Measurements from ENCODE around the gene NLGN4Y. TPM values are rescaled to one million over a fixed set of nuclear protein-coding genes. Genes with fewer than 3 reads are reported as not detected.

The NLGN4Y gene
- total and polyA plus RNA-seq, 2 of the 13 experiments (the other 11 are each of a cell fraction or from before 2014, with no cell fraction given), result 6.0 to 16.5 TPM

GRCh38 chrY:14850734-14851133 is 326.4 kb downstream of the NLGN4Y start:
- BruUV-seq (replicated peaks), result no TSS peak
- in situ Hi-C loops (cut with HindIII; ENCODE audit: extremely low pct_ligation_motif_present, low pct_unique_long_range_greater_than_20kb), result no loop called here
- Histone ChIP-seq H3K4me1 (ENCODE audit: insufficient read depth, low read length) (no peaks in the 10 kb centered on the region), H3K9ac (ENCODE audit: insufficient read depth, low read depth, low read length) (no peak overlapping the region), H3K9me3 (ENCODE audit: low read length) (no peaks in the 10 kb centered on the region), H3K27ac (ENCODE audit: extremely low read length, insufficient read depth, low read length) (no peak overlapping the region), H3K4me2 (ENCODE audit: low read depth, low read length) (no peak overlapping the region), H4K20me1 (ENCODE audit: insufficient read depth, low read length) (no peaks in the 10 kb centered on the region), H3K27me3 (ENCODE audit: control insufficient read depth in 1 of 2, insufficient read depth in 2 of 2, low read length in 2 of 2) (no peaks in the 10 kb centered on the region), H2AFZ (ENCODE audit: low read length) (no peak overlapping the region), H3K79me2 (ENCODE audit: insufficient read depth, low read length) (no peaks in the 10 kb centered on the region), H3K36me3 (replicated peaks in 1 of 2; ENCODE audit: control insufficient read depth in 1 of 2, insufficient read depth in 2 of 2, low read length in 2 of 2) (no peaks in the 10 kb centered on the region), H3K4me3 (replicated peaks in 1 of 3; ENCODE audit: insufficient read depth in 1 of 3, low read depth in 2 of 3, low read length in 3 of 3) (no peak overlapping the region)
- no peak for DNase-seq (ENCODE audit: low spot score)
- TF ChIP-seq ZNF281 (CRISPR knock-in tag; IDR thresholded peaks at IDR 0.05; ENCODE audit: borderline replicate concordance), result peak; percentile 42; the same call in 1 of the 2 replicates
- TF ChIP-seq CCAR2 (optimal IDR thresholded peaks at IDR 0.05; ENCODE audit: low read depth, low read length), result no peak
- peak; percentile 71; the same call in 1 of the 2 replicates for TF ChIP-seq ZNF746 (CRISPR knock-in tag; IDR thresholded peaks at IDR 0.05)
- TF ChIP-seq ZBED4 (CRISPR knock-in tag; IDR thresholded peaks at IDR 0.05; ENCODE audit: borderline replicate concordance), result no peak
- peak; percentile 79 for TF ChIP-seq CEBPG (CRISPR knock-in tag; IDR thresholded peaks at IDR 0.05)
- TF ChIP-seq CEBPB (IDR thresholded peaks at IDR 0.05; ENCODE audit: borderline replicate concordance, low read depth, low read length), result peak; percentile 90
- no peak for TF ChIP-seq HMG20B (CRISPR knock-in tag; conservative IDR thresholded peaks at IDR 0.05)
- POLR2A ChIA-PET, result no interaction called here
- no peak for ATAC-seq
- FAIRE-seq, result no peak
- CTCF ChIA-PET (ENCODE audit: low intra/inter-chr PET ratio, low total read pairs), result no interaction called here
- intact Hi-C loops (cut with micrococcal nuclease; ENCODE audit: unreplicated experiment), result no loop called here
- 0% methylated on average over 1 of the region's 1 CpG for WGBS (ENCODE audit: low lambda C conversion rate)

Data from HepG2 (cell line).